NCI-H82 treated with DMSO at 0.1 percent for 48 hours (cell line): Measurements from ENCODE around the gene SDK2.

Source experiments
- DNase-seq: peaks from one replicate; lab custom pipeline; 2025; ENCODE audit not compliant: unreplicated experiment; lab: John Stamatoyannopoulos, UW

The SDK2 gene

GRCh38 chr17:73566905-73567782 is 77.1 kb downstream of the SDK2 start:
- no peak for DNase-seq

GRCh38 chr17:73564843-73565242 is 79.4 kb downstream of the SDK2 start:
- no peak for DNase-seq

- DNase-seq, result no peak
Measured at GRCh38 chr17:73562896-73563295, 81.3 kb downstream of the SDK2 start.

- no peak for DNase-seq
Measured at GRCh38 chr17:73561111-73561510, 83.1 kb downstream of the SDK2 start.

GRCh38 chr17:73560661-73561060 is 83.6 kb downstream of the SDK2 start:
- DNase-seq, result no peak

- DNase-seq, result no peak
Measured at GRCh38 chr17:73559532-73559931, 84.7 kb downstream of the SDK2 start.

GRCh38 chr17:73555199-73555960 is 88.9 kb downstream of the SDK2 start:
- DNase-seq, result peak; percentile 91

- DNase-seq, result no peak
Measured at GRCh38 chr17:73554498-73554897, 89.7 kb downstream of the SDK2 start.

GRCh38 chr17:73553311-73553710 is 90.9 kb downstream of the SDK2 start:
- no peak for DNase-seq

GRCh38 chr17:73552300-73553048 is 91.8 kb downstream of the SDK2 start:
- DNase-seq, result no peak

GRCh38 chr17:73551759-73552158 is 92.5 kb downstream of the SDK2 start:
- DNase-seq, result peak; percentile 42

GRCh38 chr17:73551144-73551543 is 93.1 kb downstream of the SDK2 start:
- DNase-seq, result no peak

- no peak for DNase-seq
Measured at GRCh38 chr17:73550556-73550955, 93.7 kb downstream of the SDK2 start.

- DNase-seq, result no peak
Measured at GRCh38 chr17:73549841-73550430, 94.3 kb downstream of the SDK2 start.

GRCh38 chr17:73548620-73549311 is 95.5 kb downstream of the SDK2 start:
- DNase-seq, result no peak

GRCh38 chr17:73547790-73548189 is 96.5 kb downstream of the SDK2 start:
- no peak for DNase-seq

GRCh38 chr17:73546770-73547536 is 97.3 kb downstream of the SDK2 start:
- no peak for DNase-seq

- no peak for DNase-seq
Measured at GRCh38 chr17:73546114-73546513, 98.1 kb downstream of the SDK2 start.

GRCh38 chr17:73545109-73546032 is 98.9 kb downstream of the SDK2 start:
- no peak for DNase-seq
